Sigmoid colon (tissue), 4 donors: ENCODE measurements around the gene KAZN.

Experiments
- POLR2AphosphoS5 ChIP-seq, 4 donors: sonication (generic); formaldehyde crosslinking; IDR thresholded peaks; one replicate each; pipeline ENCODE4 v1.6.1; 2017; ENCODE audit warnings: antibody characterized with exemption in 4 of 4
- TF ChIP-seq, protein P1 (sequence below), 4 experiments: fragments of 450-650 bp in 3 of 4; fragments of 200-600 bp in 1 of 4; IDR thresholded peaks; one replicate each; pipeline ENCODE4 v1.5.1; 2016 to 2019; ENCODE audit warnings: antibody characterized with exemption in 4 of 4, mild to moderate bottlenecking in 3 of 4, moderate library complexity in 2 of 4

DNA sequence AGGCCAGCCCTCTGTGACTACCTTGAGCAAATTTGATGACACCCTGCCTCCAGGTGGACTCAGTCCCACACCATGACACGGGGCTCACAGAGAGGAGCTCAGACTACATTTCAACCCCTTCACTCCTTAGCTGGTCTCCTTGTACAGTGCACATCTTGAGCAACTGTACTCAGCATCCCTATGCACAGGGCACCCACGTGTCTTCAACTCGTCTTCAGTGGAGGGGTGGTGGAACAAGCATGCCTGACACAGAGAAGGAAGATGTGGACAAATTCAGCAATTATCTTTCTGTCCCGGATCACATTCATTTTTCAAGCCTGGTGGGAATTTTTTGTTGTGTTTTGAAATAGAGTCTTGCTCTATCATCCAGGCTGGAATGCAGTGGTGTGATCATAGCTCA is 213.7 kb downstream of the KAZN start:
- TF ChIP-seq, protein P1, sequence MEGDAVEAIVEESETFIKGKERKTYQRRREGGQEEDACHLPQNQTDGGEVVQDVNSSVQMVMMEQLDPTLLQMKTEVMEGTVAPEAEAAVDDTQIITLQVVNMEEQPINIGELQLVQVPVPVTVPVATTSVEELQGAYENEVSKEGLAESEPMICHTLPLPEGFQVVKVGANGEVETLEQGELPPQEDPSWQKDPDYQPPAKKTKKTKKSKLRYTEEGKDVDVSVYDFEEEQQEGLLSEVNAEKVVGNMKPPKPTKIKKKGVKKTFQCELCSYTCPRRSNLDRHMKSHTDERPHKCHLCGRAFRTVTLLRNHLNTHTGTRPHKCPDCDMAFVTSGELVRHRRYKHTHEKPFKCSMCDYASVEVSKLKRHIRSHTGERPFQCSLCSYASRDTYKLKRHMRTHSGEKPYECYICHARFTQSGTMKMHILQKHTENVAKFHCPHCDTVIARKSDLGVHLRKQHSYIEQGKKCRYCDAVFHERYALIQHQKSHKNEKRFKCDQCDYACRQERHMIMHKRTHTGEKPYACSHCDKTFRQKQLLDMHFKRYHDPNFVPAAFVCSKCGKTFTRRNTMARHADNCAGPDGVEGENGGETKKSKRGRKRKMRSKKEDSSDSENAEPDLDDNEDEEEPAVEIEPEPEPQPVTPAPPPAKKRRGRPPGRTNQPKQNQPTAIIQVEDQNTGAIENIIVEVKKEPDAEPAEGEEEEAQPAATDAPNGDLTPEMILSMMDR (IDR thresholded peaks at IDR 0.05): no peak
- TF ChIP-seq POLR2AphosphoS5 (IDR thresholded peaks at IDR 0.05): no peak
